ENCODE measurements around the gene DHRS9. TPM values are rescaled to one million over a fixed set of nuclear protein-coding genes. Genes with fewer than 3 reads are reported as not detected.
"Not testable (repeated sequence)": the region's sequence is repeated elsewhere in the genome, so short reads cannot be mapped to it uniquely, and the experiment has no call there.

Gene DHRS9
- total RNA-seq, 2 experiments from 2014 or later: not detected

- Mint-ChIP-seq H3K36me3 (ENCODE audit: low read depth) (no peaks in the 10 kb centered on the region), H3K4me3 (no peak overlapping the region), H3K27me3 (peaks cover 2% of the 10 kb centered on the region), H3K9me3 (no peaks in the 10 kb centered on the region), H3K4me1 (peaks cover 38% of the 10 kb centered on the region), H3K27ac (no peak overlapping the region)
- CTCF ChIA-PET: interaction anchor here (0.7 to 10.1 kb wide), 21 partner anchors 9 to 354 kb away, joined by 3 to 186 read pairs (median 6); no protein-coding TSS in a partner anchor
- no peak for DNase-seq
- POLR2A ChIA-PET: interaction anchor here (1.2 kb wide), 1 partner anchor 21 kb away, joined by 3 read pairs; no protein-coding TSS in a partner anchor
Measured at GRCh38 chr2:169110419-169110818, 41.1 kb downstream of the DHRS9 start.

GRCh38 chr2:169110916-169111315 is 41.6 kb downstream of the DHRS9 start:
- no peak overlapping the region for H3K4me3 Mint-ChIP-seq
- H3K27ac Mint-ChIP-seq: no peak overlapping the region
- POLR2A ChIA-PET: no interaction called here
- H3K9me3 Mint-ChIP-seq: no peaks in the 10 kb centered on the region
- H3K27me3 Mint-ChIP-seq: peaks cover 2% of the 10 kb centered on the region
- no peaks in the 10 kb centered on the region for H3K36me3 Mint-ChIP-seq (ENCODE audit: low read depth)
- no peak for DNase-seq
- CTCF ChIA-PET: interaction anchor here (0.9 to 10.1 kb wide), 12 partner anchors 9 to 286 kb away, joined by 3 to 186 read pairs (median 6); no protein-coding TSS in a partner anchor
- peaks cover 33% of the 10 kb centered on the region for H3K4me1 Mint-ChIP-seq

DNA sequence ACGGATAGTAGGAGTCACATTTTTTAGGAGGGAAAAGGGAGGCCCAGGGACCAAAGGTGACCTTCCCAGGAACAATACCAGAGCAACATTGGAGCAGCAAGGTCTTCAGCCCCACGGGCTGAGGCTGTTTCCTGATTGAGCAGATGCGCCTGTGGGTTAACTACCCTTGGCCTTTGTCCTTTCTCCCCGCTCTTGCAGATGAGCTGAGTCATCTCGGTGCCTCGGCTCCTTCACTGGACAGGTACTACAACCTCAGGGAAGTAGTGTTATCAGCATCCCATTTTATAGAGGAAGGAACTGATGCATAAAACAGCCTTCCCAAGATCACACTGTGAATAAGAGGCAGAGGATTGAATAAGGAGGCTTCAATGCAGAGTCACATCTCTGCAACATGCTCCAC is 43.5 kb downstream of the DHRS9 start:
- CTCF ChIA-PET: interaction anchor here (8.0 to 10.1 kb wide), 2 partner anchors 18 to 28 kb away, joined by 129 to 186 read pairs; no protein-coding TSS in a partner anchor
- POLR2A ChIA-PET: no interaction called here
- H3K4me3 Mint-ChIP-seq: no peak overlapping the region
- H3K27ac Mint-ChIP-seq: no peak overlapping the region
- no peaks in the 10 kb centered on the region for H3K9me3 Mint-ChIP-seq
- peaks cover 15% of the 10 kb centered on the region for H3K4me1 Mint-ChIP-seq
- H3K36me3 Mint-ChIP-seq (ENCODE audit: low read depth): no peaks in the 10 kb centered on the region
- peaks cover 4% of the 10 kb centered on the region for H3K27me3 Mint-ChIP-seq
- DNase-seq: no peak

- peaks cover 5% of the 10 kb centered on the region for H3K4me1 Mint-ChIP-seq
- H3K4me3 Mint-ChIP-seq: no peak overlapping the region
- CTCF ChIA-PET: interaction anchor here (1.0 to 10.1 kb wide), 3 partner anchors 17 to 150 kb away, joined by 3 to 186 read pairs (median 129); no protein-coding TSS in a partner anchor
- no peak for DNase-seq
- H3K9me3 Mint-ChIP-seq: no peaks in the 10 kb centered on the region
- H3K27me3 Mint-ChIP-seq: peaks cover 6% of the 10 kb centered on the region
- no peaks in the 10 kb centered on the region for H3K36me3 Mint-ChIP-seq (ENCODE audit: low read depth)
- POLR2A ChIA-PET: no interaction called here
- H3K27ac Mint-ChIP-seq: no peak overlapping the region
Measured at GRCh38 chr2:169114056-169114455, 44.7 kb downstream of the DHRS9 start.

DNA sequence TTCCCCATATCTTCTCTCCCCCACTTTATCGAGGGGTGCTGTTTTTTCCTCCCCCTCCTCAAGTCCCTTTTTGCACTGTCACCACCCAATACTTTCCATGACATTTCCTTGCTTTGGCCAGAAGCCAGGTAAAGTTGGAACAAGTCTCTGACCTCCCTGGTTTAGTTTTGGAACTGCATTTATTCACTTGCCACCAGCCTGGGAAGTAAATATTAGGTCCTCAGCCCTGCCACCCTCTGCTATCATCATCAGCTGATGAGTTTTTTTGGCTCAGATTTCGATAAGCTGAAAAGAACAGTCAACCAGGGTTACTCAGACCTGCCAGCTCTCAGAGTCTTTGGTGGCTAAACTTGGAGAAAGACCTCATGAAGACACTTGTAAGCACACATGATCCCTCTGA is 47.0 kb downstream of the DHRS9 start:
- DNase-seq: no peak
- Mint-ChIP-seq H3K27me3 (peaks cover 7% of the 10 kb centered on the region), H3K36me3 (ENCODE audit: low read depth) (no peaks in the 10 kb centered on the region), H3K27ac (no peak overlapping the region), H3K4me3 (no peak overlapping the region), H3K9me3 (no peaks in the 10 kb centered on the region), H3K4me1 (no peaks in the 10 kb centered on the region)
- CTCF ChIA-PET: interaction anchor here (3.4 kb wide), 1 partner anchor 15 kb away, joined by 18 read pairs; no protein-coding TSS in a partner anchor
- POLR2A ChIA-PET: no interaction called here

GRCh38 chr2:169116993-169117392 is 47.6 kb downstream of the DHRS9 start:
- no peaks in the 10 kb centered on the region for H3K36me3 Mint-ChIP-seq (ENCODE audit: low read depth)
- POLR2A ChIA-PET: no interaction called here
- CTCF ChIA-PET: interaction anchor here (3.4 kb wide), 1 partner anchor 15 kb away, joined by 18 read pairs; no protein-coding TSS in a partner anchor

GRCh38 chr2:169118060-169118459 is 48.7 kb downstream of the DHRS9 start:
- ChIA-PET CTCF (interaction anchor here (3.4 kb wide), 1 partner anchor 14 kb away, joined by 18 read pairs; no protein-coding TSS in a partner anchor), POLR2A (no interaction called here)
- Mint-ChIP-seq H3K36me3 (ENCODE audit: low read depth) (no peaks in the 10 kb centered on the region), H3K4me3 (no peak overlapping the region), H3K27me3 (peaks cover 13% of the 10 kb centered on the region), H3K4me1 (no peaks in the 10 kb centered on the region), H3K9me3 (no peaks in the 10 kb centered on the region), H3K27ac (no peak overlapping the region)
- no peak for DNase-seq

More at GRCh38 chr2:169116993-169117392, 47.6 kb downstream of the DHRS9 start:
- Mint-ChIP-seq H3K27ac (no peak overlapping the region), H3K4me3 (no peak overlapping the region), H3K9me3 (no peaks in the 10 kb centered on the region), H3K27me3 (peaks cover 10% of the 10 kb centered on the region), H3K4me1 (no peaks in the 10 kb centered on the region)
- DNase-seq: no peak

DNA sequence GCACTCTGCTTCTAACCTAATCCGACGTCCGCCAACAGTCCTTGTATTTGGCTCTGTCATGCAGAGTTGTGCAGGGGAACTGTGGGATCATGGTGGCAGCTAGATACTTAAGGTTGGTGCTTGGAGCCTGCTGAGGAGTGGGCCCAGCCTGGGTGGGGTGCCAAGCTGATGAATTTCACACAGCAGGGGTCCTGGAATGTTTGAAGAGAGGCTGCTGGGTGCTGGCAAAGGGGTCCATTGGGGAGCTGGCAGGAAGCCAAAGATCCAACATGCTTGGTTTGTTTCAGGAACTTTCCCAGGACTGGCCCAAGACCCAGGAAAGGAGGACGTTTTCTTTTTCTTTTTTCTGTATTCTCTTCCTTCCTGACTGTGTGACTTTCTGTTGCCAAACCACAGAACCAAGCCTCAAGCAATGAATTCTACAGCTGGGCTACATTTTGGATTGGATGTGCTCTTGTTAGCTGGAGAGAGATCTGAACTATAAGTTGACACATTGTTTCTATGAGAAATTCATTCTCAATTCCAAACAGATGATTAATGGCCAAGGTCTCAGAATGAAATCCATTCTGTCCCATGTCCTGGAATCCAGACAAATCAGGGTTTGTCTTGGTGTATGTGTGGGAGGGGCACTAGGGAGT is 49.9 kb downstream of the DHRS9 start:
- Mint-ChIP-seq H3K4me1 (no peaks in the 10 kb centered on the region), H3K27ac (no peak overlapping the region), H3K27me3 (peaks cover 20% of the 10 kb centered on the region), H3K4me3 (no peak overlapping the region), H3K9me3 (no peaks in the 10 kb centered on the region), H3K36me3 (ENCODE audit: low read depth) (no peaks in the 10 kb centered on the region)
- no peak for DNase-seq
- ChIA-PET CTCF (interaction anchor here (1.5 kb wide), 1 partner anchor 13 kb away, joined by 4 read pairs; no protein-coding TSS in a partner anchor), POLR2A (no interaction called here)

DNA sequence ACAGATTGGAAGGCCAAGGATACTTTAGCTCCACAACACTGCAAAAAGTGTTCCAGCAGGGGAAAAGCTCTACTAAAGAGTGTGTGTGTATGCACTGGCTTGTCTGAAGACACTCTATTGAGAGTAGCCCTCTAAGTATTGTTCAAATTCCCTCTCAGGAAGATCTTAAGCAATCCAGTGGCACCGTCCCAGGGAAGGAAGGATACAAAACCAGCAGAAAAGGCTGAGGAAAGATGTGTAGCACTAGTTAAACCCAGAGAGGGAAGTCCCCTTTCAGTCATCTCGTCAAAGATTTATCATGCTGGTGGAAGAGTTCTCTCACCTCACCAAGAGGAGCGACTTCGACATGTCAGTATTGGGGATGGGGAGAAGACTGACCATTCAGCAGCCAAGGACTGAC is 50.5 kb downstream of the DHRS9 start:
- Mint-ChIP-seq H3K4me1 (no peaks in the 10 kb centered on the region), H3K36me3 (ENCODE audit: low read depth) (no peaks in the 10 kb centered on the region), H3K9me3 (no peaks in the 10 kb centered on the region), H3K27ac (no peak overlapping the region), H3K27me3 (peaks cover 22% of the 10 kb centered on the region), H3K4me3 (no peak overlapping the region)
- POLR2A ChIA-PET: no interaction called here
- CTCF ChIA-PET: interaction anchor here (1.5 kb wide), 1 partner anchor 12 kb away, joined by 4 read pairs; no protein-coding TSS in a partner anchor
- no peak for DNase-seq

GRCh38 chr2:169129703-169130243 is 60.4 kb downstream of the DHRS9 start:
- no peak overlapping the region for H3K4me3 Mint-ChIP-seq
- no peaks in the 10 kb centered on the region for H3K4me1 Mint-ChIP-seq
- no peak overlapping the region for H3K27ac Mint-ChIP-seq
- no peaks in the 10 kb centered on the region for H3K9me3 Mint-ChIP-seq
- CTCF ChIA-PET: interaction anchor here (3.3 kb wide), 1 partner anchor 19 kb away, joined by 129 read pairs; no protein-coding TSS in a partner anchor
- peaks cover 2% of the 10 kb centered on the region for H3K27me3 Mint-ChIP-seq
- POLR2A ChIA-PET: no interaction called here
- no peaks in the 10 kb centered on the region for H3K36me3 Mint-ChIP-seq (ENCODE audit: low read depth)
- no peak for DNase-seq

GRCh38 chr2:169131587-169132512 is 62.5 kb downstream of the DHRS9 start:
- no peak overlapping the region for H3K4me3 Mint-ChIP-seq
- H3K27me3 Mint-ChIP-seq: no peaks in the 10 kb centered on the region
- ChIA-PET POLR2A (interaction anchor here (1.3 kb wide), 1 partner anchor 22 kb away, joined by 3 read pairs; no protein-coding TSS in a partner anchor), CTCF (interaction anchor here (0.7 to 3.3 kb wide), 17 partner anchors 9 to 177 kb away, joined by 3 to 129 read pairs (median 5); no protein-coding TSS in a partner anchor)
- DNase-seq: no peak
- H3K4me1 Mint-ChIP-seq: no peaks in the 10 kb centered on the region
- no peaks in the 10 kb centered on the region for H3K9me3 Mint-ChIP-seq
- H3K27ac Mint-ChIP-seq: no peak overlapping the region
- no peaks in the 10 kb centered on the region for H3K36me3 Mint-ChIP-seq (ENCODE audit: low read depth)

GRCh38 chr2:169134272-169134671 is 64.9 kb downstream of the DHRS9 start:
- H3K4me1 Mint-ChIP-seq; H3K4me3 Mint-ChIP-seq; H3K9me3 Mint-ChIP-seq; DNase-seq; H3K27ac Mint-ChIP-seq; POLR2A ChIA-PET; H3K27me3 Mint-ChIP-seq; H3K36me3 Mint-ChIP-seq (ENCODE audit: low read depth): not testable (repeated sequence)
- CTCF ChIA-PET: interaction anchor here (2.1 kb wide), 1 partner anchor 24 kb away, joined by 8 read pairs; no protein-coding TSS in a partner anchor

GRCh38 chr2:169136428-169136827 is 67.1 kb downstream of the DHRS9 start:
- H3K36me3 Mint-ChIP-seq (ENCODE audit: low read depth); DNase-seq; POLR2A ChIA-PET; H3K9me3 Mint-ChIP-seq; H3K4me1 Mint-ChIP-seq; CTCF ChIA-PET; H3K27ac Mint-ChIP-seq; H3K4me3 Mint-ChIP-seq; H3K27me3 Mint-ChIP-seq: not testable (repeated sequence)

Data from activated CD4-positive, alpha-beta memory T cell treated with anti-CD3 and anti-CD28 coated beads, Interleukin-2, amount 10 ng/mL, durations not matched to agents 7 days and 5 days (primary cell).